H9 (cell line): Measurements from ENCODE around the gene ADAMTS5. TPM values are rescaled to one million over a fixed set of nuclear protein-coding genes. Genes with fewer than 3 reads are reported as not detected.

ENCODE experiments used
- DNase-seq: peaks from one replicate; pipeline ENCODE4 v3.0.0-alpha.2; 2017
- H2AFZ ChIP-seq: one replicate; pipeline ENCODE4 v1.6.1; 2013; ENCODE audit warnings: mild to moderate bottlenecking, low read length, control low read depth, moderate library complexity
- H2AK5ac ChIP-seq: 2 replicates; pipeline ENCODE4 v1.6.1; 2013; ENCODE audit warnings: low read length, control low read depth, mixed read lengths; ENCODE audit not compliant: insufficient read length
- H2BK120ac ChIP-seq: one replicate; pipeline ENCODE4 v1.6.1; 2013; ENCODE audit warnings: low read depth, mild to moderate bottlenecking, low read length, control low read depth, inconsistent platforms; ENCODE audit not compliant: poor library complexity, severe bottlenecking
- H2BK12ac ChIP-seq: 2 replicates; pipeline ENCODE4 v1.6.1; 2013; ENCODE audit warnings: low read length, control low read depth, mixed read lengths, low read depth; ENCODE audit not compliant: insufficient read length
- H2BK15ac ChIP-seq: 2 replicates; pipeline ENCODE4 v1.6.1; 2013; ENCODE audit warnings: low read depth, low read length, control low read depth
- H2BK20ac ChIP-seq: one replicate; pipeline ENCODE4 v1.6.1; 2013; ENCODE audit warnings: low read depth, mild to moderate bottlenecking, low read length, control low read depth, inconsistent platforms; ENCODE audit not compliant: poor library complexity, severe bottlenecking
- H2BK5ac ChIP-seq: 2 replicates; pipeline ENCODE4 v1.6.1; 2013; ENCODE audit warnings: low read length, control low read depth, mixed read lengths; ENCODE audit not compliant: insufficient read length
- H3K14ac ChIP-seq: 2 replicates; pipeline ENCODE4 v1.6.1; 2013; ENCODE audit warnings: low read length, control low read depth; ENCODE audit not compliant: insufficient read depth
- H3K18ac ChIP-seq: 2 replicates; pipeline ENCODE4 v1.6.1; 2013; ENCODE audit warnings: low read depth, mild to moderate bottlenecking, mixed read lengths, low read length, control low read depth; ENCODE audit not compliant: insufficient read length
- H3K23ac ChIP-seq: 2 replicates; pipeline ENCODE4 v1.6.1; 2013; ENCODE audit warnings: low read length, control low read depth, mixed read lengths, low read depth; ENCODE audit not compliant: insufficient read length
- H3K23me2 ChIP-seq: 2 replicates; pipeline ENCODE4 v1.6.1; 2013; ENCODE audit warnings: low read depth, mild to moderate bottlenecking, mixed read lengths, low read length, control low read depth; ENCODE audit not compliant: insufficient read length, poor library complexity, severe bottlenecking
- H3K27ac ChIP-seq: 2 replicates; pipeline ENCODE4 v1.5.1; 2013; ENCODE audit warnings: low read length, control low read depth, mixed read lengths, low read depth; ENCODE audit not compliant: insufficient read length
- H3K27me3 ChIP-seq: 2 replicates; pipeline ENCODE4 v1.6.1; 2013; ENCODE audit warnings: low read length, control low read depth, inconsistent platforms; ENCODE audit not compliant: insufficient read depth
- H3K4ac ChIP-seq: 2 replicates; pipeline ENCODE4 v1.6.1; 2013; ENCODE audit warnings: low read depth, mild to moderate bottlenecking, control low read depth, inconsistent platforms, low read length, moderate library complexity
- H3K4me1 ChIP-seq: 2 replicates; pipeline ENCODE4 v1.6.1; 2013; ENCODE audit warnings: low read length, control low read depth, inconsistent platforms; ENCODE audit not compliant: insufficient read depth
- H3K4me2 ChIP-seq: 2 replicates; pipeline ENCODE4 v1.6.1; 2013; ENCODE audit warnings: low read length, control low read depth, mixed read lengths; ENCODE audit not compliant: insufficient read length, insufficient read depth
- H3K56ac ChIP-seq: 2 replicates; pipeline ENCODE4 v1.6.1; 2013; ENCODE audit warnings: low read depth, mild to moderate bottlenecking, mixed read lengths, low read length, control low read depth; ENCODE audit not compliant: insufficient read length
- H3K79me1 ChIP-seq: 2 replicates; pipeline ENCODE4 v1.6.1; 2013; ENCODE audit warnings: low read depth, mild to moderate bottlenecking, moderate library complexity, low read length, control low read depth, inconsistent platforms; ENCODE audit not compliant: insufficient read depth, poor library complexity, severe bottlenecking
- H3K79me2 ChIP-seq: 2 replicates; pipeline ENCODE4 v1.6.1; 2013; ENCODE audit warnings: low read length, control low read depth, inconsistent platforms; ENCODE audit not compliant: insufficient read depth
- H3K9ac ChIP-seq: 2 replicates; pipeline ENCODE4 v1.6.1; 2013; ENCODE audit warnings: low read length, control low read depth, mixed read lengths; ENCODE audit not compliant: insufficient read length; ENCODE audit errors: extremely low read depth
- H3K9me3 ChIP-seq: one replicate; pipeline ENCODE4 v1.6.1; 2013; ENCODE audit warnings: low read depth, low read length, inconsistent platforms; ENCODE audit not compliant: control insufficient read depth
- H3T11ph ChIP-seq: one replicate; pipeline ENCODE4 v1.6.1; 2013; ENCODE audit warnings: mild to moderate bottlenecking, low read length, control low read depth, inconsistent platforms
- H4K20me1 ChIP-seq: one replicate; pipeline ENCODE4 v1.6.1; 2013; ENCODE audit not compliant: control insufficient read depth, insufficient read length, insufficient read depth
- H4K5ac ChIP-seq: 2 replicates; pipeline ENCODE4 v1.6.1; 2013; ENCODE audit warnings: low read depth, mild to moderate bottlenecking, mixed read lengths, low read length, control low read depth; ENCODE audit not compliant: insufficient read length
- H4K8ac ChIP-seq: replicated peaks from 2 replicates; pipeline ENCODE4 v1.6.1; 2013; ENCODE audit warnings: low read length, control low read depth, mixed read lengths, low read depth; ENCODE audit not compliant: insufficient read length
- H4K91ac ChIP-seq: 2 replicates; pipeline ENCODE4 v1.6.1; 2013; ENCODE audit warnings: low read depth, mild to moderate bottlenecking, moderate library complexity, mixed read lengths, low read length, control low read depth; ENCODE audit not compliant: insufficient read length
- H3K27ac Mint-ChIP-seq, 3 experiments: 2 replicates in 2 of 3; 3 replicates in 1 of 3; pipeline ENCODE4 v1.8.0; 2020 to 2021; ENCODE audit warnings: mixed read lengths in 3 of 3, mild to moderate bottlenecking in 1 of 3, moderate library complexity in 1 of 3
- H3K27me3 Mint-ChIP-seq: 2 replicates; pipeline ENCODE4 v1.8.0; 2021; ENCODE audit warnings: low read depth, mild to moderate bottlenecking, moderate library complexity, mixed read lengths
- H3K36me3 Mint-ChIP-seq, 3 experiments: 2 replicates in 2 of 3; 3 replicates in 1 of 3; pipeline ENCODE4 v1.8.0; 2020 to 2021; ENCODE audit warnings: low read depth in 3 of 3, mixed read lengths in 3 of 3; ENCODE audit not compliant: insufficient read depth in 1 of 3
- H3K4me1 Mint-ChIP-seq, 2 experiments: 2 replicates each; pipeline ENCODE4 v1.8.0; 2020; ENCODE audit warnings: mixed read lengths in 2 of 2
- H3K4me3 Mint-ChIP-seq, 2 experiments: 2 replicates in 1 of 2; 3 replicates in 1 of 2; pipeline ENCODE4 v1.8.0; 2020 to 2021; ENCODE audit warnings: mild to moderate bottlenecking in 2 of 2, mixed read lengths in 2 of 2, moderate library complexity in 1 of 2
- H3K9me3 Mint-ChIP-seq, 2 experiments: 2 replicates in 1 of 2; 3 replicates in 1 of 2; pipeline ENCODE4 v1.8.0; 2020; ENCODE audit warnings: mild to moderate bottlenecking in 2 of 2, mixed read lengths in 2 of 2, moderate library complexity in 1 of 2
- WGBS: extraction: QIAGEN DNeasy Blood & Tissue Kit; methylation state at CpG from one replicate; pipeline ENCODE4 v1.1.7; 2013; ENCODE audit warnings: missing lambda C conversion rate, low lambda C conversion rate, mixed read lengths; ENCODE audit not compliant: insufficient read length; ENCODE audit errors: extremely low coverage; 5-methylcytosine and 5-hydroxymethylcytosine counted together
- total RNA-seq: library from RNA; stranded (reverse); gene quantifications from 2 replicates; pipeline ENCODE4 v1.2.1, GENCODE V29; 2021
- TF ChIP-seq, protein P1 (sequence below): fragments of 200-600 bp; sonication (generic); conservative IDR thresholded peaks from 3 replicates; pipeline ENCODE4 v1.8.0; 2021; ENCODE audit warnings: antibody characterized with exemption, mild to moderate bottlenecking

The ADAMTS5 gene
- total RNA-seq, 1 experiment from 2014 or later, result 0.90 TPM

GRCh38 chr21:26943921-26944320 lies 23.0 kb downstream of the ADAMTS5 start:
- Histone ChIP-seq H3K4me2 (no peak overlapping the region), H3K4me1 (peaks cover 9% of the 10 kb centered on the region; the same call in 1 of the 2 replicates), H3K23me2 (no peaks in the 10 kb centered on the region), H4K20me1 (no peaks in the 10 kb centered on the region), H4K91ac (no peak overlapping the region), H4K8ac (no peak overlapping the region), H3K79me1 (no peaks in the 10 kb centered on the region), H3K23ac (no peak overlapping the region), H3K79me2 (no peaks in the 10 kb centered on the region), H2BK20ac (no peak overlapping the region), H3K27ac (no peak overlapping the region), H2AK5ac (no peak overlapping the region), H3K4ac (no peak overlapping the region), H2BK120ac (no peak overlapping the region), H2AFZ (no peak overlapping the region), H2BK12ac (no peak overlapping the region), H3K27me3 (no peaks in the 10 kb centered on the region), H3K18ac (no peak overlapping the region), H3K9me3 (no peaks in the 10 kb centered on the region), H3K14ac (no peak overlapping the region), H3K9ac (no peak overlapping the region), H3T11ph (no peak overlapping the region), H3K56ac (no peak overlapping the region), H2BK5ac (no peak overlapping the region), H2BK15ac (no peak overlapping the region), H4K5ac (no peak overlapping the region)
- DNase-seq, result no peak
- no CpG with 5 or more reads among the region's 2 CpGs for WGBS
- no peak overlapping the region for H3K27ac Mint-ChIP-seq
- peaks cover 28 to 30% of the 10 kb centered on the region in 2 experiments for H3K4me1 Mint-ChIP-seq
- peaks cover 17% of the 10 kb centered on the region for H3K27me3 Mint-ChIP-seq
- H3K9me3 Mint-ChIP-seq, result no peaks in the 10 kb centered on the region
- no peak overlapping the region for H3K4me3 Mint-ChIP-seq
- no peaks in the 10 kb centered on the region for H3K36me3 Mint-ChIP-seq
- TF ChIP-seq, protein P1, sequence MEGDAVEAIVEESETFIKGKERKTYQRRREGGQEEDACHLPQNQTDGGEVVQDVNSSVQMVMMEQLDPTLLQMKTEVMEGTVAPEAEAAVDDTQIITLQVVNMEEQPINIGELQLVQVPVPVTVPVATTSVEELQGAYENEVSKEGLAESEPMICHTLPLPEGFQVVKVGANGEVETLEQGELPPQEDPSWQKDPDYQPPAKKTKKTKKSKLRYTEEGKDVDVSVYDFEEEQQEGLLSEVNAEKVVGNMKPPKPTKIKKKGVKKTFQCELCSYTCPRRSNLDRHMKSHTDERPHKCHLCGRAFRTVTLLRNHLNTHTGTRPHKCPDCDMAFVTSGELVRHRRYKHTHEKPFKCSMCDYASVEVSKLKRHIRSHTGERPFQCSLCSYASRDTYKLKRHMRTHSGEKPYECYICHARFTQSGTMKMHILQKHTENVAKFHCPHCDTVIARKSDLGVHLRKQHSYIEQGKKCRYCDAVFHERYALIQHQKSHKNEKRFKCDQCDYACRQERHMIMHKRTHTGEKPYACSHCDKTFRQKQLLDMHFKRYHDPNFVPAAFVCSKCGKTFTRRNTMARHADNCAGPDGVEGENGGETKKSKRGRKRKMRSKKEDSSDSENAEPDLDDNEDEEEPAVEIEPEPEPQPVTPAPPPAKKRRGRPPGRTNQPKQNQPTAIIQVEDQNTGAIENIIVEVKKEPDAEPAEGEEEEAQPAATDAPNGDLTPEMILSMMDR, result no peak
